ENCODE results near the gene DNAJC11. TPM values are rescaled to one million over a fixed set of nuclear protein-coding genes. Genes with fewer than 3 reads are reported as not detected.
"Not testable (repeated sequence)": the region's sequence is repeated elsewhere in the genome, so short reads cannot be mapped to it uniquely, and the experiment has no call there.

Gene DNAJC11
- total RNA-seq, 1 experiment from 2014 or later, result 46.1 TPM

DNA sequence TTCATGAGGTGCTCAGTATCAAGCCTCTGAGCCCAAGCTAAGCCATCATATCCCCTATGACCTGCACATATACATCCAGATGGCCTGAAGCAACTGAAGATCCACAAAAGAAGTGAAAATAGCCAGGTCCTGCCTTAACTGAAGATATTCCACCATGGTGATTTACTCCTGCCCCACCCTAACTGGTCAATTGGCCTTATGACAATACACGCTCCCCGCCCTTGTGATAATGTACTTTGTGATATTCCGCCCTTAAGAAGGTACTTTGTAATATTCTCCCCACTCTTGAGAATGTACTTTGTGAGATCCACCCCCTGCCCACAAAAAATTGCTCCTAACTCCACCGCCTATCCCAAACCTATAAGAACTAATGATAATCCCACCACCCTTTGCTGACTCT lies 1.7 kb downstream of the DNAJC11 start:
- DNase-seq (ENCODE audit: low read depth), result not testable (repeated sequence)

- DNase-seq (ENCODE audit: low read depth), result no peak
Measured at GRCh38 chr1:6695868-6696267, 5.7 kb downstream of the DNAJC11 start.

GRCh38 chr1:6694121-6694713 lies 7.4 kb downstream of the DNAJC11 start:
- DNase-seq (ENCODE audit: low read depth), result no peak

GRCh38 chr1:6692956-6693355 lies 8.7 kb downstream of the DNAJC11 start:
- DNase-seq (ENCODE audit: low read depth), result no peak

GRCh38 chr1:6691507-6691906 lies 10.1 kb downstream of the DNAJC11 start:
- no peak for DNase-seq (ENCODE audit: low read depth)

DNA sequence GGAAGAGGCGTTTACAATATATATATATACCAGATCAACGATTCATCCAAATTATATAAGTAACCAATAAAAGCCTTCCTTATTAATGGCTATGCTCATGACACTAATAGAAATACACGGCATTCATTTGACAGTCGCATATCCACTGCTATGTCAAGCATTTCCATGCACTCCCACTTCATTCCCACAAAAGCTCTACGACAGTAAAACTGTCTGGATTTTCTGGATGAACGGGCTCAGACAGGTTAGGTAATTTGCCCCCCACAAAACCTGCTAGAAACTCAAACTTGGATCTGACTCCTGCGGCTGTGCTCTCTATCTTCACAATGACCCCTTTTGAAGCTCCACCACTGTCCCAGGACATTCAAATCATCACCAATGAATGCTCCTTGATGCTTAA lies 11.4 kb downstream of the DNAJC11 start:
- no peak for DNase-seq (ENCODE audit: low read depth)

- DNase-seq (ENCODE audit: low read depth), result peak; percentile 30
Measured at GRCh38 chr1:6688757-6689156, 12.9 kb downstream of the DNAJC11 start.

DNA sequence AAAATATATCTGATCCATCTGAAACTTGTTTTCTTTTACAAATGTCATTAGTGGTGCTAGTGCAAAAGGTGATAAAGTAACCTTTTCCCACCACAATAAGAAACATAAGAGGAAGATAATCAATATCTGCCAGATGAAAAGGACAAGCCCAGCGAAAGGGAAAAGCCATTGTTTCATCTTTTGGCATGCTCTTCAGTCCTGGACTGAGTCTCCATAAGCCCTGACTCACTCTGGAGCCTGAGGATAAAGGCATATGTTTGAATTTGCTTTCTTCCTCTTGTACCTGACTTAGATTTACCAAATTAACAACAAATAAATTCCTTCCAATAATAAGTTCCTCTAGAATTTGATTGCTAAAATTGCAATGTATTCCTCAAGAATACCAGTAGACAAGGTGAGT lies 13.6 kb downstream of the DNAJC11 start:
- no peak for DNase-seq (ENCODE audit: low read depth)

DNA sequence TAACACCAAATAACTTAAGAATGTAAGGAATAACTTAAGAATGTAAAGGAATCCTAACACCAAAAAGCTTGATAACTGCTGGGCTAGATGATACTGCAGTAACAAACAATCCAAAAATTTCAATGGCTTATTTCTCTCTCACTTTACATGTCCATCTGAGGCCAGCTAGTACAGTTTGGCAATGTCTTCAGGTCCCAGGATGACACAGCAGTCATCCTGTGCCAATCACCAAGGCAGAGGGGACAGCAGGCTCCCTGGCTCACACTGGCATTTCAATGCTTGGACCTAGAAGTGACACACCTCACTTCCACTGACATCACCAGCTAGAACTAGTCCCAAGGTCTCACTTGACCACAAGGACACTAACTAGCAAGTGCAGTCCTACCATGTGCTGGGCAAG lies 15.3 kb downstream of the DNAJC11 start:
- no peak for DNase-seq (ENCODE audit: low read depth)

- DNase-seq (ENCODE audit: low read depth), result no peak
Measured at GRCh38 chr1:6685381-6685780, 16.2 kb downstream of the DNAJC11 start.

DNA sequence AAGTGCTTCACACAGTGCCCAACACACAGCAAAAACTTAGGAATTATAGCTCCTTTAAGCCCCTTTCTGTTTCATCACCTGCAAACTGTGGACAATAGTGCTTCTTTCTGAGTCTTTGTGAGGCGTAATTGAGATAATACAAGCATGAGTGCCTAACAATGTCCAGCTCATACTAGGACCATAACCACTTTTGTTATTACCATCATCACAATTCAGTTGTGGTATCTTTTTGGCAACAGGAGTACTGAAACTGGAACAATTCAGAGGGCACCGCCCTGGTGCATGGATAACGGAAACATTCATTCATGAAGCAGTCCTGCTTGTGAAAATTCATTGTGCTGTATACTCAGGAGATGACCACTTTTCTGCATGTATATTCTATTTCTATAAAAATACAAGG lies 18.2 kb downstream of the DNAJC11 start:
- no peak for DNase-seq (ENCODE audit: low read depth)

DNA sequence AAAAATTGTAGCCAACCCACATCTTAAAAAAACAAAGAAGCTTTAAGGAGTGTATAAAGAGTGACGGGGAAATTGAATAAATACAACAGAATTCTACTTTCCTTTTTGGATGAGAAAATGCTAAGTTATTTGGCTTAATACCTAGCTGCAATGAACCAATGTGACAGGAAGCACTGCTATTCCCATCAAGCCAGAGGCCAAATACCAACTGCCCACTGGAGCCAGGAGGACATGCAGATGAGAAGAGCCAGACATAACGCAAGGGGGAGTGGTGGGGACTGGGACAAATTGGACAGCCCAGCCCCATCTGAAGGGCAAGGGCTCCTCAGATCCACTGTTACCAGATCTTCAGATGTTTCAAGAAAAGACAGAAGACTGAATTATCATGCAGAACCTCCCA lies 25.7 kb downstream of the DNAJC11 start:
- no peak for DNase-seq (ENCODE audit: low read depth)

GRCh38 chr1:6674771-6675170 lies 26.8 kb downstream of the DNAJC11 start:
- DNase-seq (ENCODE audit: low read depth), result no peak

GRCh38 chr1:6673816-6674398 lies 27.7 kb downstream of the DNAJC11 start:
- DNase-seq (ENCODE audit: low read depth), result no peak

DNA sequence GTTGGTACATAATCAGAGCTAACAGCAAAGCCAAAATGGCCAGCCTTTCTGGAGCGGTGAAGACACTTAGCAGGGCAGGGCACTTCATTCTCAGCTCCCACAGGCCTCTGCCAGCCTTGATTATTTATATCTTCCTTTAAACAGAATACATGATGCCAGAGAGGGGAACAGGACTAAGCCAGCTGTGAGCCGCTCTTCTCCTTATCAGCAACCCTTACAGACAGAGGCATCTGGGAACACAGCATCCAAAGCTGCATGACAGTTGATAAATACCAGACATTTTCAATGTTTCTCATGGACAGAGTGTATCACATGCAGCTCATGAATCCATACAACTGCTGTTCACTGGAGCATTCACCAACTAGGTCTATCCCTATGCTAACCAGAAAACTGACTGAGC lies 29.1 kb downstream of the DNAJC11 start:
- no peak for DNase-seq (ENCODE audit: low read depth)

- no peak for DNase-seq (ENCODE audit: low read depth)
Measured at GRCh38 chr1:6668503-6668902, 33.1 kb downstream of the DNAJC11 start.

- no peak for DNase-seq (ENCODE audit: low read depth)
Measured at GRCh38 chr1:6667139-6667538, 34.5 kb downstream of the DNAJC11 start.

DNA sequence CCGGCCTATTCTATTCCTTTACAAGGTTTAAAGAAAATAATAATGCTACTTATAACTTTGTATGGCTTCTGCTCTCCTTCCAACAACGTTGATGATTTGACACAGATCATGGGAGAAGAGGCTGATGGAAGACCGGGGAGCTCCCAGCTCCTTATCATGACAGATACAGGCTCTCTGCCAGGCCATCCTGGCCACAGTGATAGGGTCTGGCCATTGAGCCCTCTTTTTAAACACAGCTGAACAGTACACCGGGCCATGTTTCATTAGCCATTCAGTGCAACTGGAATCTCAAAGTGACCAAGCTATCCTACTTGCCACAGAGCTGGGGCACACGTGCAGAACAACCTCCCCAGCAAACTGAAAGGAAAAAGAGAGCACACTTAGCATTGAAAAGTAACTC lies 34.9 kb downstream of the DNAJC11 start:
- DNase-seq (ENCODE audit: low read depth), result no peak

GRCh38 chr1:6662468-6662867 lies 39.1 kb downstream of the DNAJC11 start:
- DNase-seq (ENCODE audit: low read depth), result not testable (repeated sequence)

- DNase-seq (ENCODE audit: low read depth), result no peak
Measured at GRCh38 chr1:6660415-6661049, 41.1 kb downstream of the DNAJC11 start.

- no peak for DNase-seq (ENCODE audit: low read depth)
Measured at GRCh38 chr1:6658359-6659060, 43.1 kb downstream of the DNAJC11 start.

GRCh38 chr1:6657138-6657537 lies 44.5 kb downstream of the DNAJC11 start:
- DNase-seq (ENCODE audit: low read depth), result no peak
